ENCODE measurements around the gene COQ8A.

COQ8A gene

DNA sequence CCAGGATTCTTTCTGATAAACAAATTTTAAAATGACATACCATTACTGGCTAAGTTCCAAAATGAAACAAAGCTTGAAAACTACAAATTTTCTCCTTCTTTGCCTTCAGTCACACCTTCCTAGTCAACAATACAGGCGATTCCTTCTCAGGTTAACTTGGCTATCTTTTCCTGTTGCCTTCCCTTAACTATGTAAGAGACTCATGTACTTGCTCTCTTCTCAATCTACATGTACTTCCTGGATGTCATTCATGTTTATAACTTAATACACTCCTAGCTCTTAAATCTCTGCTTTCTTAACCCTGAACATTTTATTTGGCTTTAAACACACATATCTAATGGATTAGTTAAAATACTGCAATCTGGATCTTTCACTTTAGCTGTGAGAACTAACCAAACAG is 97.0 kb downstream of the COQ8A start:
- no peak overlapping the region for H3K4me2 ChIP-seq (ENCODE audit: low read length)
- no peak overlapping the region for H3K27ac ChIP-seq (ENCODE audit: low read depth, low read length)
- no peaks in the 10 kb centered on the region for H3K4me1 ChIP-seq (ENCODE audit: control insufficient read depth, low read length)
- no peak overlapping the region for H3K4me3 ChIP-seq (ENCODE audit: low read length)
- H3K36me3 ChIP-seq (ENCODE audit: control insufficient read depth, low read length): no peaks in the 10 kb centered on the region
- H3K27me3 ChIP-seq (ENCODE audit: control insufficient read depth, low read length): peaks cover 6% of the 10 kb centered on the region; the same call in 1 of the 2 replicates
- no peaks in the 10 kb centered on the region for H3K9me3 ChIP-seq (ENCODE audit: control insufficient read depth, insufficient read depth, low read length)
- H3K79me2 ChIP-seq (ENCODE audit: control insufficient read depth, low read length): no peaks in the 10 kb centered on the region
- no peaks in the 10 kb centered on the region for H3F3A ChIP-seq (ENCODE audit: control insufficient read depth, insufficient read depth)
- no peaks in the 10 kb centered on the region for H4K20me1 ChIP-seq (ENCODE audit: control insufficient read depth, insufficient read depth, low read depth, low read length)
- H3K9me2 ChIP-seq (replicated peaks; ENCODE audit: control insufficient read depth, low read length): no peaks in the 10 kb centered on the region
- TF ChIP-seq, protein P1, sequence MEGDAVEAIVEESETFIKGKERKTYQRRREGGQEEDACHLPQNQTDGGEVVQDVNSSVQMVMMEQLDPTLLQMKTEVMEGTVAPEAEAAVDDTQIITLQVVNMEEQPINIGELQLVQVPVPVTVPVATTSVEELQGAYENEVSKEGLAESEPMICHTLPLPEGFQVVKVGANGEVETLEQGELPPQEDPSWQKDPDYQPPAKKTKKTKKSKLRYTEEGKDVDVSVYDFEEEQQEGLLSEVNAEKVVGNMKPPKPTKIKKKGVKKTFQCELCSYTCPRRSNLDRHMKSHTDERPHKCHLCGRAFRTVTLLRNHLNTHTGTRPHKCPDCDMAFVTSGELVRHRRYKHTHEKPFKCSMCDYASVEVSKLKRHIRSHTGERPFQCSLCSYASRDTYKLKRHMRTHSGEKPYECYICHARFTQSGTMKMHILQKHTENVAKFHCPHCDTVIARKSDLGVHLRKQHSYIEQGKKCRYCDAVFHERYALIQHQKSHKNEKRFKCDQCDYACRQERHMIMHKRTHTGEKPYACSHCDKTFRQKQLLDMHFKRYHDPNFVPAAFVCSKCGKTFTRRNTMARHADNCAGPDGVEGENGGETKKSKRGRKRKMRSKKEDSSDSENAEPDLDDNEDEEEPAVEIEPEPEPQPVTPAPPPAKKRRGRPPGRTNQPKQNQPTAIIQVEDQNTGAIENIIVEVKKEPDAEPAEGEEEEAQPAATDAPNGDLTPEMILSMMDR (IDR thresholded peaks at IDR 0.05; ENCODE audit: low read depth, low read length, poor library complexity, severe bottlenecking): no peak
- no peak for TF ChIP-seq EZH2phosphoT487 (IDR thresholded peaks at IDR 0.05; ENCODE audit: borderline replicate concordance, low read length)

Measured in DOHH2 (cell line).